ENCODE measurements around the gene CD300LB.

Gene CD300LB

GRCh38 chr17:74525781-74526288 lies 5.4 kb downstream of the CD300LB start:
- TF ChIP-seq ELF4 (IDR thresholded peaks at IDR 0.05) (no peak), CTBP1 (IDR thresholded peaks at IDR 0.05; ENCODE audit: borderline replicate concordance) (no peak), LEF1 (IDR thresholded peaks at IDR 0.05; ENCODE audit: borderline replicate concordance) (no peak), ZNF384 (IDR thresholded peaks at IDR 0.05) (no peak), FOXM1 (IDR thresholded peaks at IDR 0.05; ENCODE audit: borderline replicate concordance) (no peak), HDGF (IDR thresholded peaks at IDR 0.05; ENCODE audit: borderline replicate concordance) (no peak), L3MBTL2 (conservative IDR thresholded peaks at IDR 0.05) (no peak), TARDBP (IDR thresholded peaks at IDR 0.05) (no peak), NFRKB (IDR thresholded peaks at IDR 0.05) (no peak), SP1 (IDR thresholded peaks at IDR 0.05) (no peak), FOXA1 (IDR thresholded peaks at IDR 0.05) (no peak), BHLHE40 (IDR thresholded peaks at IDR 0.05; ENCODE audit: borderline replicate concordance) (no peak), SUZ12 (IDR thresholded peaks at IDR 0.05) (no peak), PKNOX1 (IDR thresholded peaks at IDR 0.05) (no peak), ARNT (IDR thresholded peaks at IDR 0.05) (no peak), FOXK2 (IDR thresholded peaks at IDR 0.05) (no peak)
- peak; percentile 5 for DNase-seq (ENCODE audit: extremely low spot score)
- ChIA-PET POLR2A (no interaction called here), CTCF (no interaction called here)

- ChIA-PET CTCF (no interaction called here), POLR2A (no interaction called here)
- TF ChIP-seq PKNOX1 (IDR thresholded peaks at IDR 0.05) (no peak), FOXA1 (IDR thresholded peaks at IDR 0.05) (no peak)
- DNase-seq (ENCODE audit: extremely low spot score) = no peak
Measured at GRCh38 chr17:74525465-74525725, 5.9 kb downstream of the CD300LB start.

- ChIA-PET POLR2A (no interaction called here), CTCF (no interaction called here)
- no peak for TF ChIP-seq HDGF (IDR thresholded peaks at IDR 0.05; ENCODE audit: borderline replicate concordance)
- no peak for TF ChIP-seq CTBP1 (IDR thresholded peaks at IDR 0.05; ENCODE audit: borderline replicate concordance)
- no peak for TF ChIP-seq NFRKB (IDR thresholded peaks at IDR 0.05)
- TF ChIP-seq FOXA1 (IDR thresholded peaks at IDR 0.05) = no peak
- no peak for TF ChIP-seq L3MBTL2 (conservative IDR thresholded peaks at IDR 0.05)
- peak; percentile 2 for DNase-seq (ENCODE audit: extremely low spot score)
Measured at GRCh38 chr17:74524653-74525464, 6.4 kb downstream of the CD300LB start.

- ChIA-PET POLR2A (no interaction called here), CTCF (no interaction called here)
- no peak for TF ChIP-seq L3MBTL2 (conservative IDR thresholded peaks at IDR 0.05)
- no peak for TF ChIP-seq CTBP1 (IDR thresholded peaks at IDR 0.05; ENCODE audit: borderline replicate concordance)
- TF ChIP-seq ARNT (IDR thresholded peaks at IDR 0.05) = no peak
- TF ChIP-seq ZNF384 (IDR thresholded peaks at IDR 0.05) = no peak
- TF ChIP-seq FOXK2 (IDR thresholded peaks at IDR 0.05) = no peak
- no peak for TF ChIP-seq FOXA1 (IDR thresholded peaks at IDR 0.05)
- TF ChIP-seq ELF4 (IDR thresholded peaks at IDR 0.05) = no peak
- no peak for TF ChIP-seq LEF1 (IDR thresholded peaks at IDR 0.05; ENCODE audit: borderline replicate concordance)
- TF ChIP-seq FOXM1 (IDR thresholded peaks at IDR 0.05; ENCODE audit: borderline replicate concordance) = no peak
- TF ChIP-seq NFRKB (IDR thresholded peaks at IDR 0.05) = no peak
- no peak for TF ChIP-seq PKNOX1 (IDR thresholded peaks at IDR 0.05)
- TF ChIP-seq SP1 (IDR thresholded peaks at IDR 0.05) = no peak
- no peak for TF ChIP-seq HDGF (IDR thresholded peaks at IDR 0.05; ENCODE audit: borderline replicate concordance)
- TF ChIP-seq TARDBP (IDR thresholded peaks at IDR 0.05) = no peak
- TF ChIP-seq BHLHE40 (IDR thresholded peaks at IDR 0.05; ENCODE audit: borderline replicate concordance) = no peak
- TF ChIP-seq SUZ12 (IDR thresholded peaks at IDR 0.05) = no peak
- DNase-seq (ENCODE audit: extremely low spot score) = no peak
Measured at GRCh38 chr17:74523308-74523707, 8.0 kb downstream of the CD300LB start.

- peak; percentile 4 for DNase-seq (ENCODE audit: extremely low spot score)
- POLR2A ChIA-PET = no interaction called here
- CTCF ChIA-PET = no interaction called here
- no peak for TF ChIP-seq FOXA1 (IDR thresholded peaks at IDR 0.05)
- TF ChIP-seq ELF4 (IDR thresholded peaks at IDR 0.05) = no peak
- no peak for TF ChIP-seq NFRKB (IDR thresholded peaks at IDR 0.05)
Measured at GRCh38 chr17:74522381-74523105, 8.7 kb downstream of the CD300LB start.

- peak; percentile 4 for DNase-seq (ENCODE audit: extremely low spot score)
- ChIA-PET CTCF (no interaction called here), POLR2A (no interaction called here)
- no peak for TF ChIP-seq FOXM1 (IDR thresholded peaks at IDR 0.05; ENCODE audit: borderline replicate concordance)
- no peak for TF ChIP-seq NFRKB (IDR thresholded peaks at IDR 0.05)
- TF ChIP-seq SUZ12 (IDR thresholded peaks at IDR 0.05) = no peak
- TF ChIP-seq PKNOX1 (IDR thresholded peaks at IDR 0.05) = no peak
- TF ChIP-seq BHLHE40 (IDR thresholded peaks at IDR 0.05; ENCODE audit: borderline replicate concordance) = no peak
- TF ChIP-seq HDGF (IDR thresholded peaks at IDR 0.05; ENCODE audit: borderline replicate concordance) = no peak
- no peak for TF ChIP-seq CTBP1 (IDR thresholded peaks at IDR 0.05; ENCODE audit: borderline replicate concordance)
- no peak for TF ChIP-seq ARNT (IDR thresholded peaks at IDR 0.05)
- TF ChIP-seq ZNF384 (IDR thresholded peaks at IDR 0.05) = no peak
- no peak for TF ChIP-seq L3MBTL2 (conservative IDR thresholded peaks at IDR 0.05)
- TF ChIP-seq TARDBP (IDR thresholded peaks at IDR 0.05) = no peak
- TF ChIP-seq FOXK2 (IDR thresholded peaks at IDR 0.05) = no peak
- no peak for TF ChIP-seq FOXA1 (IDR thresholded peaks at IDR 0.05)
- TF ChIP-seq LEF1 (IDR thresholded peaks at IDR 0.05; ENCODE audit: borderline replicate concordance) = no peak
- no peak for TF ChIP-seq ELF4 (IDR thresholded peaks at IDR 0.05)
- no peak for TF ChIP-seq SP1 (IDR thresholded peaks at IDR 0.05)
Measured at GRCh38 chr17:74521701-74522201, 9.5 kb downstream of the CD300LB start.

Data from HEK293T (cell line).